ENCODE measurements around the gene EPG5.

DNA sequence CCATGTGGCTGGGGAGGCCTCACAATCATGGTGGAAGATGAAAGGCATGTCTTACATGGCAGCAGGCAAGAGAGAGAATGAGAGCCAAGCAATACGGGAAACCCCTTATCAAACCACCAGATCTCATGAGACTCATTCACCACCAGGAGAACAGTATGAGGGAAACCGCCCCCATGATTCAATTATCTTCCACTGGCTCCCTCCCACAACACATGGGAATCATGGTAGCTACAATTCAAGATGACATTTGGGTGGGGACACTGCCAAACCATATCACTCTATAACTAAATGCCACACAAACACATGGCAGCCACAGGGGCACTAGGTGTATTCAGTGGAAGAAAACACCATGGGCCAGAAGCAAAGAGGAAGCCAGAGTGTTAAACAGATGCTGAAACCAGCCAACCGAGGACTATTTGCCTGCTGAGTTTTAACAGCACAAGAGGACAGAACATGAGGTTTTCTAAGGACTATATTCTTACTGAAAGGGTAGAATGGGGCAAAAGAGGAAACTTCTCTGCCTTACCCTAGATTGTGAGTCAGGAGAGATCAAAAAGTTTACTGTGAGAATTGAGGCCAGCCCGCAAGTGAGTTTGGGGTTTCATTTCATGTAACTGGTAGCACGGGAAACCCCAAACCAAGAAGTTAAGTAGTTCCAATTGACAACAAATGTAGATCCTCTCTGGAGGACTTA is 92.5 kb downstream of the EPG5 start:
- TF ChIP-seq, protein P1, sequence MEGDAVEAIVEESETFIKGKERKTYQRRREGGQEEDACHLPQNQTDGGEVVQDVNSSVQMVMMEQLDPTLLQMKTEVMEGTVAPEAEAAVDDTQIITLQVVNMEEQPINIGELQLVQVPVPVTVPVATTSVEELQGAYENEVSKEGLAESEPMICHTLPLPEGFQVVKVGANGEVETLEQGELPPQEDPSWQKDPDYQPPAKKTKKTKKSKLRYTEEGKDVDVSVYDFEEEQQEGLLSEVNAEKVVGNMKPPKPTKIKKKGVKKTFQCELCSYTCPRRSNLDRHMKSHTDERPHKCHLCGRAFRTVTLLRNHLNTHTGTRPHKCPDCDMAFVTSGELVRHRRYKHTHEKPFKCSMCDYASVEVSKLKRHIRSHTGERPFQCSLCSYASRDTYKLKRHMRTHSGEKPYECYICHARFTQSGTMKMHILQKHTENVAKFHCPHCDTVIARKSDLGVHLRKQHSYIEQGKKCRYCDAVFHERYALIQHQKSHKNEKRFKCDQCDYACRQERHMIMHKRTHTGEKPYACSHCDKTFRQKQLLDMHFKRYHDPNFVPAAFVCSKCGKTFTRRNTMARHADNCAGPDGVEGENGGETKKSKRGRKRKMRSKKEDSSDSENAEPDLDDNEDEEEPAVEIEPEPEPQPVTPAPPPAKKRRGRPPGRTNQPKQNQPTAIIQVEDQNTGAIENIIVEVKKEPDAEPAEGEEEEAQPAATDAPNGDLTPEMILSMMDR (IDR thresholded peaks at IDR 0.05 in 8 of 11, conservative IDR thresholded peaks at IDR 0.05 in 3 of 11): no peak
- TF ChIP-seq POLR2A (IDR thresholded peaks at IDR 0.05) (no peak), POLR2AphosphoS5 (IDR thresholded peaks at IDR 0.05) (no peak)

All from spleen (tissue), 7 donors.